Stimulated activated CD8-positive, alpha-beta memory T cell treated with anti-CD3 and anti-CD28 coated beads, Interleukin-7, amount 100 ng/mL, for 4 hours (primary cell): Measurements from ENCODE around the gene VTI1B.

Experiments used
- DNase-seq, 2 donors: peaks; one replicate each; pipeline ENCODE4 v3.0.0-alpha.2; 2020; ENCODE audit warnings: low read depth in 2 of 2

The VTI1B gene

GRCh38 chr14:67679006-67679405 lies 4.6 kb upstream of the VTI1B start:
- DNase-seq, result no peak

- DNase-seq, result no peak
These were observed 769 bp upstream of the VTI1B start for GRCh38 chr14:67675219-67675582.

GRCh38 chr14:67674139-67674479 lies 323 bp downstream of the VTI1B start:
- peak in 1 of 2 donors; percentile 31 for DNase-seq

- DNase-seq, result no peak
These were observed 981 bp downstream of the VTI1B start for GRCh38 chr14:67673451-67673850.

GRCh38 chr14:67668559-67668958 lies 5.9 kb downstream of the VTI1B start:
- no peak for DNase-seq

GRCh38 chr14:67666750-67667449 lies 7.5 kb downstream of the VTI1B start:
- no peak for DNase-seq

- no peak for DNase-seq
These were observed 8.6 kb downstream of the VTI1B start for GRCh38 chr14:67665868-67666267.

- no peak for DNase-seq
These were observed 10.8 kb downstream of the VTI1B start for GRCh38 chr14:67663633-67664032.

- no peak for DNase-seq
These were observed 20.7 kb downstream of the VTI1B start for GRCh38 chr14:67653651-67654280.

- DNase-seq, result no peak
These were observed 22.2 kb downstream of the VTI1B start for GRCh38 chr14:67652189-67652588.

GRCh38 chr14:67650694-67651093 lies 23.7 kb downstream of the VTI1B start:
- no peak for DNase-seq

GRCh38 chr14:67650151-67650550 lies 24.3 kb downstream of the VTI1B start:
- no peak for DNase-seq

GRCh38 chr14:67646131-67646530 lies 28.3 kb downstream of the VTI1B start:
- DNase-seq, result no peak

- DNase-seq, result no peak
These were observed 29.0 kb downstream of the VTI1B start for GRCh38 chr14:67645414-67645813.

- DNase-seq, result no peak
These were observed 30.0 kb downstream of the VTI1B start for GRCh38 chr14:67644428-67644827.

GRCh38 chr14:67643713-67644112 lies 30.7 kb downstream of the VTI1B start:
- no peak for DNase-seq

- DNase-seq, result no peak
These were observed 32.3 kb downstream of the VTI1B start for GRCh38 chr14:67641902-67642749.

GRCh38 chr14:67641480-67641879 lies 33.0 kb downstream of the VTI1B start:
- no peak for DNase-seq

- DNase-seq, result no peak
These were observed 35.8 kb downstream of the VTI1B start for GRCh38 chr14:67638642-67639041.

- DNase-seq, result no peak
These were observed 38.0 kb downstream of the VTI1B start for GRCh38 chr14:67636361-67636919.

GRCh38 chr14:67633451-67634147 lies 40.8 kb downstream of the VTI1B start:
- no peak for DNase-seq

GRCh38 chr14:67630938-67631337 lies 43.5 kb downstream of the VTI1B start:
- no peak for DNase-seq
